Activated effector memory CD4-positive, alpha-beta T cell treated with anti-CD3 and anti-CD28 coated beads, Interleukin-2, amount 50 U/mL, for 16 hours (primary cell): ENCODE measurements around the gene RAPGEF5.

ENCODE experiments used
- DNase-seq: peaks from one replicate; pipeline ENCODE4 v3.0.0-alpha.2; 2020

The RAPGEF5 gene

DNA sequence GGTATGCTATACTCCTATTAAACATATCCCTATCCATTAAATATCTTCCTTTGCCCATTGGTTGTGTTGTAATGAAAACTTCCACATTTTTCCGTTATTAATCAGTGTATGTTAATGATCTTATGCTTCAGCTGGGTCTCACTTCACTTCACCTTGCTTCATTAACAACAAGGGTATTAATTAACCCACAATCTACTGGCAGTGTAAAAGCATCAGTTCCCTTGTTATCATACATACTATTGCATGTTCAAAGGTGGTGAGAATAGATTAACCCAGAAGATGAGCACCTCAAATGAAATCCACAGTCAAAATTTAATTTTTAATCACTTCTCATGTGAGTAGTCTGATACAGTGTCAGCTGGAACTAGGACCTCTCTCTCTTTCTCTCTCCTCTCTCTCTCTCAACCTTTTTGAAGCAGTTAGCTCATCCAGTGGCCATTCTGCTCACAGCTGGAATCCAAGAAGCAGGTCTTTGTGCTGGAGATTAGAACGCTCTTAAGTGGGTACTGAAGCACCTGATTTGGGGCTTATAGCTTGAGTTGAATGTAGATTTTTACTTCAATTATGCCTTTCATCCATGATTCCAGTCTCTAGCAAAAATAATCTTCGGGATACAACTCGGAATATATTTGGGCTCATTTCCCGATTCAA, 172.3 kb downstream of the RAPGEF5 start:
- DNase-seq = no peak

DNA sequence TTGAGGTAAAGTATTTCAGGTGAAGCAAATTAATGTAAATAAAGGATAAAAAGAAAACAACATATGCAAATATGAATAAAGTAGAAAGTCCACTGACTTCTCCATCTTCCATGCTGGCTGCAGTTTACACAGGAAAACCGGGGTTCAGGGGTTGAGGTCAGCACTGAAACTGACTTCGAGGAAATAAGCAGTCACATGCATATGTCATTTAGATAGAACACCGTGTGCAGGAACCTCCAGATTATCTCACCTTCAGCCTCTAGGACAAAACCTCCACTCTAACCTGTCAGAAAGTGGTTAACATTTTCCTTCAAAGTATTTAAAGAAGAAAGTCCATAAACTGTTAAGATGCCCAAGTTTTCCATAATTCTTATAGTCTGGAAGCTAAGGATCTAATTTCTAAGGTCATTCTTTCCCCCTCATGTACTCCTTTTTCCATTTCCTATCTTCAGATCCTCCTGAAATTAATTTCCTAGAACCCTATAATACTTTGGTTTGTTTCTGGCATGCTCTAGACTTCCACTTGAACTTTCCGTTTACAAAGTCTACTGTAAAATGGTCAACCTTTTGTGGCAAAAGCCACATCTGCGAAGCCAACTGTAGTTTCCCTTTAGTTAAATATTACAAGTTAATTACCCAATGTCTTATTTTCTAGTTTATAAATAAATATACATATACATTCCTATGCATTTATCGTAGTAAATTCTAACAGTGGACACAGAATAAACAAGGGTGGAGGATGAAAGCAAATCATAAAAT, 173.3 kb downstream of the RAPGEF5 start:
- DNase-seq = no peak

DNA sequence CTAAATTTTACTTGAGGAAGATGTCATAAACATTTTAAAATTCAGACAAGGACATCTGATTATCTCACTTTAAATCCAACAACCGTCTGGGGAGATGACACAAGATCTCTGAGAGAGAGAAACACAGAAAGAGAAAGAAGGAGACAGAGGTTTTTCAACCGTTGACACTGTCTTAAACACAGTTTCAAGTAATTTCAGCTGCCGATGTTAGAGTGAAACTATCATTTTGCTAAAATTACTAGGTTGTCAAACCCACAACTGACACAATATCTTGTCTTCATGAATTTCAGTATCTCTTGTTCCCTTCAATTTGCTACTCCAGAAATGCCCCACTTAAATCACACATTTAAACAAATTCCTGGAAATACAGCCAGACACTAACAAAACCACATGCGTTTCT, 174.8 kb downstream of the RAPGEF5 start:
- no peak for DNase-seq

DNA sequence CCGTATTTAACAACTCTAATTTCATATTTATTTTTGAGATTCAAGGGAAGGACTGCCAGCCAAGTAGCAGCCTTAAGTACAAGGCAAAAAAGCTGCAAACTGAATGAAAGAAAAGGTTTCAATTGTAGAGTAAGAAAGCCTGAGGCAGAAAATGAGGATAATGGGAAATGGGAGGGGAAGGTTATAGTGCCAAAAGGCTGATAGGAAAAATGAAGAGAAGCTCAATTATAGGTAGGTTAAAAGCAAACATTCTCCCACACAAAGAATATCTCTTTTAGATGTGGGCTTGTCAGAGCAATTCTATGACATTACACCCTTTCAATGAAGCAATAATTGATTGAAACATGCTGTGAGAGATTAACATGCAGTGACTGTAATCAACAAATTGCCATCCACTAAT, 175.3 kb downstream of the RAPGEF5 start:
- DNase-seq = no peak

DNA sequence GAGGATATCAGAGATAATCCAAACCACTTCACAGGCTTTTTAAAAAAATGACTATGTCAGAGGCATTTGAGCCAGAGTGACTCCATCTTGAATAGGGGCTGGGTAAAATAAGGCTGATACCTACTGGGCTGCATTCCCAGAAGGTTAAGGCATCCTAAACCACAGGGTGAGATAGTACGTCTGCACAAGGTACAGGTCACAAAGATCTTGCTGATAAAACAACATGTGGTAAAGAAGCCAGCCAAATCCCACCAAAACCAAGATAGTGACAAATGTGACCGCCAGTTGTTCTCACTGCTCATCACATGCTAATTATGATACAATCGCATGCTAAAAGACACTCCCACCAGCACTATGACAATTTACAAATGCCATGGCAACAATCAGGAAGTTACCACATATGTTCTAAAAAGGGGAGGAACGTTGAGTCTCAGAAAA, 177.5 kb downstream of the RAPGEF5 start:
- DNase-seq = no peak

DNA sequence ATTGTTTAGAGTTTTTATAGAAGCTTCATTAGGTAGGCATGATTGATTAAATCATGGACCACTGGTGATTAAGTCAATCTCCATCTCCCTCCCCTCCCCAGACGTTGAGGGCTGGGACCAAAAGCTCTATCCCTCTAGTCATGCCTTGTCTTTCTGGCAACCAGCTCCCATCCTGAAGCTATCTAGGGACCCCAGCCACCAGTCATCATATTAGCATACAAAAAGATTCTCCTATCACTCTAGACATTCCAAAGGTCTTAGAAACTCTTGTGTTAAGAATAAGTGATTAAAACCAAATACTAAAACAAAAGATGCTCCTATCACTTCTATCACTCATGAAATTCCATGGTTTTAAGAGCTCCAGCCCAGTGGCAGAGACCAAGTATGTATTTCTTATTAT, 178.2 kb downstream of the RAPGEF5 start:
- DNase-seq = no peak

DNA sequence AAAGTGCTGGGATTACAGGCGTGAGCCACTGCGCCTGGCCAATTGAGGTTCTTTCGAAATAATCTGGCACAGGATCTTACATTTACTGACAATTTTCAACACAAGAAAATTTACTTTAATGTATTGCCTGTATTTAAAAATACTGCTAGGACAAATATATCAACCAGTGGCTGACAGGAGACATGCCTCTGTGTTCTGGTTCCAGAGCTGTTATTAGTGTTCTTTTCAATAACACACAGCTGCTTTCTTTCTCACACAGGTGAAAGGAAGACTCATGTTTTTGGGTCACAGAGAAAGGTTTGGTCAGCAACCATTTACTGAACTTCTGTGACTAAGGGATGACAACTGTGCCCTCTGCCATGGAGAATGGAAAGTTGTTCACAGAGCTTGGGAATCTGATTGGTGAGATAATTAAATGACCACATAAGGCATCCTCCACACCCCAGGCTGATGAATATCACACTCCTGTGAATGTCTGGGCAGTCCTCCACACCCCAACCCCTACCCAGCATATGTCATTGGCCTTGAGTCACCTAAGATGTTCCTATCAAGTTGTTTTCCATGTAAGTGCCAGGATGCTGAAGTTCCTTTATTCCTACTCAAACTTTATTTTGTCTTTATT, 180.1 kb downstream of the RAPGEF5 start:
- DNase-seq = no peak

DNA sequence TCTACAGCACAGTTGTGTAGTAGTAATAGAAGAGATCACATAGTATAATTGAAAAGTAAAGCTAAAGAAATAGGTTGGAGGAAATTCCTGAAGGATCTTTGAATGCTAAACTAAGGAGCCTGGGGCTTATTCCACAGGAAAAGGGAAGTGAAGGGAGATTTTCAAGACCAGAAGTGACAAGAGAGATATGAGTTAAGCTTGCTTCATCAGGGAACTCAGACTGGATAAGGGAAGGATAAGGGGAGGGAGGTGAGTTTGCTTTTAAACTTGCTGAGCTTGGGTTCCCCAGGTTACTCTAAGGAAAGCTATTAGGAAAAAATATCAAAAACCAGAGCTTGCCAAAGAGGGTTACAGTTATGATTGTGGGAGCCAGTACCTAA, 182.4 kb downstream of the RAPGEF5 start:
- no peak for DNase-seq

DNA sequence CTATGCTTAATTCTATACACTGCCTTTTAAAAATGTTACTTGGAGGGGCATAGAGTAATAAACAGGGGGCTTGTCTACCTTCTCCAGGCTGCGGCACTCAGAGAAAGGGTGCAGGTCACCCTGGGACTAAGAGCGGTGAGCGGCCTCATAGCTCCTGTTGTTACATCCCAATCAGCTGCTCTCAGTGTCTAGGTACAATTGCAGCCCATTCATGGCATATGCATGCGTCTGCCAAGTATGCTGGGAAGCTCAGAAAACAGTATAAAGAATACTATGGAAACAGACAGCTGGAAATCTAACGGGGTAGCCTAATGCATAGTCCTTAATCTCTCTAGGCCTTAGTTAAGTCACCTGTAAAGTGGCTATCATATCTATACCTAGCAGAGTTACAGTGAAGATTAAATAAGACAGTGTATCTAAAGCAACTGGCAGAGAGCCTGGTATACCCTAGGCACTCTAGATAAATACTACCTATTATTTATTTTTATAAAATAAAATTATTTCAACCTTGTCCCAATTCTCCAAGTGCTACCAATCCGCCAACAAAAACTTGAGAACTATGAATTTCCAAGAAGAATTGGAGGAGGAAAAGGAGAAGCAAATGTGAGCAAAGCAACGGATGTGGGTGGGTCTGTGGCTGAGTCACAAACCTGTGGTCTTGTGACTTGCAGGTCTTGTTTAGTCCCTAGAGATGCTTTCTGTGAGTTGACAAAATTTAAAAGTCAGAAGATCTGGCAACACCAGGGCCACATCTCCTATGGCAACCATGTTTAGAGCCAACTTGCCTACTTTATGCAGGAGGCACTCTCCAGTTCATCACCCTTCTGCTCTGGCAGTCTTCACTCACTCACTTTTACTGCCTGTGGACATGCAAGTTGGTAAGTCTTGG, 183.0 kb downstream of the RAPGEF5 start:
- no peak for DNase-seq

DNA sequence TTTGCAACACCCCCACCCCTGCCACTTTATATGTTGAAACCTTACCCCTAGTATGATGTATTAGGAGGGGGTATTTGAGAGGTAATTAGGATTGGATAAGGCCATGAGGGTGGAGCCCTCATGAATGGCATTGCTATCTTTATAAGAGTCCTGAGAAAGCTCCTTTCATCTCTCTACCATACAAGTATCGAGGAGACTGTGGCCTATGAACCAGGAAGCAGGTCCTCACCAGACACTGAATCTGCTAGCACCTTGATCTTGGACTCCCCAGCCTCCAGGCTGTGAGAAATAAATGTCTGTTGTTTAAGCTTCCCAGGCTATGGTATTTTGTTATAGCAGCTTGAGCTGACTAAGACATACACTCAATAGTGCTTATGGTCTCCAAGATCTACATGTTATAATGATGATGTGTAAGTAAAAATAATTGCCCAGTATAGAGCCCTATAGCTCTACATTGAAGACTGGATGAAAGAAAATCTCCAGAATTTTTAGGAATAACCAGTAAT, 188.8 kb downstream of the RAPGEF5 start:
- no peak for DNase-seq

DNA sequence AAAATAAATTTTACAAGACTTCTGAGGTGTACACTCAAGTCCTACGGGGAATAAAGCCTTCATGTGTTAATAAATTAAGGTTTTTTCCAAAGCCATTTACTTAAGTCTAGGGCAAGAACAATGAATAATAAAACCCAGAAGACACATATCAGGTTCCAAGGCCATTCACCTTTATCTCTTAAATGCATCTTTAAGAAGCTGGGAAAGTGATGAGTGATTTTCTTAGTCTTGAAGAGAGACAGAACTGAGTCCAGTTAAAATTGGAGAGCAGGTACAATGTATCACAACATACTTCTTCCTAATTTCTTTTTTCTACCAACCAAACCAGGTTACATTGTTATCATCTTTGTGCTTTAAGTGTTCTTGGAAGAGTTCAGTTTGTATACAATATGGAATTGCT, 189.5 kb downstream of the RAPGEF5 start:
- no peak for DNase-seq

DNA sequence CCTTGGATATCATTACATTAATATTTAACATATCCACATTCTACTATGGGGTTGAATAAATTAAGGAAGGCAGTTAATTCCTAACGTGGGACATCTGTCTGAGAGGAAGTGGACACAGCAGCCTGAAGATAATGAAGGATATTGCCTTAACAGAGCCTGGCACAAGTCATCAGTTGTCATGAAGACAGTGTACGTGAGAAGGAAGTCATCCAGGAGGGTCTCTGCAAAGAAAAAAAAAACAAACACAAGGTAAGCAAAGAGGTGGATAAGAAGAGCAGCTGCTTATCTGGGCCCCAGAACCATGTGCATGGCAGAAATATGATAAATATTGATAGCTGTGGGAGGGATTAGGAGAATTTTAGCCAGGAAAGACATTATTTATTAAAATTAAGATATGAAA, 190.0 kb downstream of the RAPGEF5 start:
- no peak for DNase-seq

DNA sequence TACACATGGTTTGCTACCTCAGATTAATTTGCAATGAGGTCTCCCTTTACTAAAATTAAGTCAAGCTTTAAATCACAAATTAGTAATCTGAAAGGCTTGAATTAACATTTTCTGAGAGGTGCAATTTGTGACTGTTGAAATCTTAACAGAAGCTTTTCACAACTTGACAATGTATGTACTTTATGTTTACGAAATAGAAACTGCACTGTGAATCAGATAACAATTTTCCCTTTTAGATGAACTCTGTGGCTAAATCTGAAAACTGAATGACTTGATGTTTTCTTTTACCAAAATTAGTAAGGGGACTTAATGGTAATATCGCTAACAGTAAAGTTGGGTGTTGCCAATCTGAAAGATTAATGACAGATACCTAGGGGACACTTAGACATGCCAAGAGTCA, 197.6 kb downstream of the RAPGEF5 start:
- DNase-seq = no peak

DNA sequence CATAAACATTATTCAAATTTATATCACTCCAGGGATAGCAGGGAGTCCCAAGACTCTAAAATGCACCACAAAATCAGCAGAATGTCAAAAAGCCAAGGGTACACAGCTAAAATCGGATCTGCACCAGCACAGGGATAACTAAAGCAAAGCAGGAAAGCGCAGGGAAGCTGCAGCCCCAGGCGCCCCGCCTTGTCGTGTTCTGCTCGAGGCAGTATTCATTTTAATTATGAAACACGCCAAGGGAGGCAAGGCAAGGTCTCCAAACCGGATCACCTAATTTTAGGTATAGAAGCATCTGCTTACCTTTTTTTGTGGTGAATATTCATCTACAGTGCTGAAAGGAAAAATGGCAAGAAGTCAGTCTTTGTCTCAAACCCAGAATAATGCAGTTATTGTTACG, 199.4 kb downstream of the RAPGEF5 start:
- no peak for DNase-seq

DNA sequence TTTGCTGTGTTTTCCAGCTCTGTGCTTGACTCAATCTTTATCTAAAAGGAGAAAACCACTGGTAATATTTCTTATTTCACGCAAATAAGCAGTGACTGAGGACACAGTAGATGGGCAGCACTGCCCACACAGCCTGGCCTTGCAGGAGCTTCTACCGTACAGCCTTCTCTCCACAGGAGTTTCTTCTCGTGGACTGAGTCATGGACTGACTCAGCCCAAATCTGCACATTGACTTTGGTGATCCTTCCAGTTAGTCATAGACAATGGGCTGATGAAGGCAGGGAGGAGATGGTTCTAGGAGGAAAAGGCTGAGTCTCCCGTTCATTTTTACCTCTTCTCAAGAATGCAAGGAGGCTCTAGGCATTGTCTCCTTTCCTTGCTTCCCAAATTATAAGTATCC, 200.7 kb downstream of the RAPGEF5 start:
- DNase-seq = no peak

DNA sequence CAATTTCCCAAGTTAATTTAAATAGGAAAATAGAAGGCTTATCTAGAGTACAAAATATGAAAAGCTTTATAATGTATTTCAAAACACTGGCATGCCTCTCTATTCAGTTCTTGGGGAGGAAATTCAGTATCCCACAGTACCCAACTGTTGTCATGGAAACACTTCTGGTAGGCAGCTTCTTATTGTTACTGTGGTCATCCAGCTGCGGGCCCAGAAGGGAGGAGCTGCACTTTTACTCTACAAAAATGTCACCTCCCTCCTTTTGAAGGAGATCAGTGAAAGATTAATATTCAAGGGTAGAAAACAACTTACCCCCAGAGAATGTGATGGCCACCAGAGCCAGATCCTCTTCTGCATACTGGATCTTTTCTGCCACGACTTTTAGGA, 202.8 kb downstream of the RAPGEF5 start:
- no peak for DNase-seq

DNA sequence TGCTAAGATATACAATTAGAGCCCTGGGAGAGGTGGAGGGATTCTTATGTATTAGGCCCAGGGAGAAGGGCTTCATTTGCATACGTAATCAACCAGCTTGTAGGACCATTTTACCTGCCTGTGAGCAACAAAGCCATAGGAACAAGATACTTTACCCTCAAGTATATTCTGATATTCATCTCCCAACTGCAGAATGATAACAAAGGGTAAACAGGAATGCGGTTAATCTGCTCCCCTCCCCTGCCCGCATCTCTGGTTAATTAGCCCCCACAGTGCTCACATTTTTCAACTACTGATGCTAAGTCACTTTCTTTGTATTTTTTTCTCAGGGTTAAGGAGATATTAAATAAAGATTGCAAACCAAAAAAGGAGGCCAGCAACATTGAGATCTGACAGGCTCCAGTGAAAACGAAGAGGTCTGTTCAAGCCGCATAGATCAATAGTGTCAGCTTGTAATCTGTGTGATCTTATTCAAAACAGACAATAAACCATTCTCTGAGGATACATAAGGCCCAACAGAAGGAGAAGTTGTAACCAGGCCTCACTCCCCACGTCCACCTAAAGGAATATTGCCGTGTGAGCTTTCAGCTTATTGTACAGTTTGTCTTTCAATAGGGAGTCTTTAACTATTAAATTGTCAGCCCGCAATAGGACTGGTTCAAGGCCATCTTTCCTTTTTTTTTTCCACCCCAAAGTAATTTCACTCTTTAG, 203.4 kb downstream of the RAPGEF5 start:
- no peak for DNase-seq

DNA sequence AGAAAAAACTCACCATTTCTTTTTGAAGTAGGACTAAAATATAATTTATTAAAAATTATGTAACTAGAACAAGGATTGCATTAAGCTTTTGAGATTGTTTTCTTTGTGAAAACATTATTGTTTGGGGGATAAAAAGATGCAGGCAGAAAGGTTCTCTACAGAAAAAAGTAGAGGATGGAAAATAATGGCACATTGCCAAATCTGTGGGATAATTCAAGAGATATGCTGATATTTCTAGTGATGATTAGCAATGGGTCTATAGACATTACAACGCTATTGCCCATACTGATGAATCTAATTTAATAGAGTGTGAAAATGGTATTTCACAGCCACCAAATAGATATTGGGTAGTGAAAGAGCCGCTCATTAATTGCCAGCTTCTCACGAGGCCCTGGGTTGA, 204.3 kb downstream of the RAPGEF5 start:
- DNase-seq = no peak

DNA sequence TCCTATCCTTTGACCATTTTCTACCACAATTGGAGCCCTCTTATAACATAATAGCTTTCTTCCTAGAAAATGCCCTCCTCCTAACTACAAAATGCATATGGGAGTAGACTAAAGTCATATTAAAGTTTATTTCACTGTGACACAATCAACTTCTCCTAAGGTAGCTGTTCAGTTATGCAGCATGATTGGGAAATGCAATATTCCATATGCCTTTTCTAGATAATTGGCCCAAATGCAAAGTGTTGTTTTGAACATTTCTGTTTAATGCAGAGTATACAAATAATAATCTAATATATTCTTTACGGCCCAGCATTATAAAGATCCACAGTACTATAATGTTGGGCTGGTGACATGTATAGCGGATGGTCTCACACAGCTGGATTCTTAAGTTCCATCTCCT, 205.1 kb downstream of the RAPGEF5 start:
- no peak for DNase-seq

DNA sequence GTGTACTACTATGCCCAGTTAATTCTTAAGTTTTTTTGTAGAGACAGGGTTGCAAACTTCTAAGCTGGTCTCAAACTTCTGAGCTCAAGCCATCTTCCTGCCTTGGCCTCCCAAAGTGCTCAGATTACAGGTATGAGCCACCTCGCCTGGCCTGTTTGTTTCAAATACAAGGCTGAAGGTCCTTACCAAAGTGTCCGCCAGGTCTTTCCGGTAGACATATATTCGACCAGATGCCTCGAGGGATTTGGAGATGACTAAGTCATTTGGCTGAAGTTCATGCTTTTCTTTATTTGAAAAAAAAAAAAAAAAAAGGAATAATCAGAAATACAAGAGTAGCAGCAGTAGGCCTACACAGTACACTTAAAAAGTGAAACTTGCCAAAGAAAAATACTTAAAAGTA, 206.7 kb downstream of the RAPGEF5 start:
- DNase-seq = no peak

DNA sequence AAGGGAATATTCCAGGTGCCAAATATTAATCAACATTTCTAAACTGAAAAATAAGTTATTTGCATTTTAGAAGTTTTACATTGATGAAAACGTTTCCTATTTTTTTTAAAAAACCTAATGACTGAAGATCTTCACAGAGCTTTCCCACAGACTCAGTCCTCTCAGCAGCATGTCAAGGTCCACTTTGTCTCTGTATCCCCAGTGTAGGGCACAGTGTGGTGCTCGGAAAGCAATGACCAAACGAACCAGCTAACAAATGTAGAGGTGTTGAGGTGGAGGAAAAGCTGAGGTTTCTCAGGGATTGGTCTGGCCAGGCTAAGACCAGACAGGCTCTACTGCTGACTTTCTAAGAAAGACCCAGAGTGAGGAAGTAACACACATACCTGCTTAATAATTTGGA, 209.1 kb downstream of the RAPGEF5 start:
- DNase-seq = no peak

DNA sequence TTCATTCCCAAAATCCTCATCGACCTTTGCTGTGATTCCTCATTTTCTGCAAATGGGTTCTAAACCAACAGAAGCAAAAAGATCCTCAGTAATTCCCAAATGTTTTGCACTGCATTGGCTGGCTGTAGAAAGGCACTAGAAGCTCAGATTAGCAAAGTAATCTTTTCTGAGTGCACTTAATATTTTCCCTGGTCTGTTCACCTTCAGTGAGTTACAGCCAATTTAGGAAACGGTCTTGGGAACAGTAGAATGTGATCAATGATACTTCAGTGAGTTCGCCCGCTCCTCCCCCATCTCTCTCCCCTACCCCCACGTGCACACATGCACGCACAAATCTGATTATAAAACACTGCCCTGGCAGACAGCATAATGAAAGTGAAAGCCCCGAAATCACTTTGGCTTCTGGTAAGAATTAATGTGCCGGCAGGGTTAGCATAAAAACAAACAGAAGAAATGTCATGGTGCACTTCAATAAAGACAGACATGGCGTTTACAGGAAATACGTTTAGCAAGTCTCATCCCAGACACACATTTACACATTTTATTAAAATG, 209.9 kb downstream of the RAPGEF5 start:
- no peak for DNase-seq
